SK-N-MC (cell line): ENCODE data around the gene NEU2.

Experiments
- EZH2 ChIP-seq: fragments of 200-600 bp; sonication (generic); IDR thresholded peaks from one replicate; pipeline ENCODE4 v1.6.1; 2017; ENCODE audit warnings: antibody characterized with exemption
- POLR2AphosphoS5 ChIP-seq: IDR thresholded peaks from 2 replicates; pipeline ENCODE4 v1.6.1; 2012; ENCODE audit warnings: mild to moderate bottlenecking, low read depth, low read length, borderline replicate concordance

- TF ChIP-seq EZH2 (no peak), POLR2AphosphoS5 (no peak)
These were observed 39.1 kb upstream of the NEU2 start for GRCh38 chr2:232993231-232993821.
